Activated B cell treated with CpG ODN at 0.5 μM for 24 hours (primary cell): ENCODE measurements around the gene LPIN1. TPM values are rescaled to one million over a fixed set of nuclear protein-coding genes. Genes with fewer than 3 reads are reported as not detected.

Source experiments
- ATAC-seq: fragments of 200-7000 bp; cut with Tn5 transposase; one replicate; pipeline ENCODE4 v1.10.0; 2021; ENCODE audit warnings: low read depth, mild to moderate bottlenecking, moderate library complexity
- CTCF ChIA-PET: fragments of 350-600 bp; sonication (Branson Sonifier 250); formaldehyde crosslinking; loops from one replicate; lab custom pipeline; 2021; ENCODE audit warnings: antibody characterized with exemption; lab: Charles Lee
- POLR2A ChIA-PET: fragments of 350-600 bp; sonication (Branson Sonifier 250); formaldehyde crosslinking; loops from one replicate; lab custom pipeline; 2021; ENCODE audit warnings: antibody characterized with exemption; lab: Charles Lee
- DNase-seq: peaks from one replicate; pipeline ENCODE4 v3.0.0; 2022
- H3K27ac Mint-ChIP-seq: one replicate; pipeline ENCODE4 v1.8.0; 2020; ENCODE audit warnings: mixed read lengths
- H3K27me3 Mint-ChIP-seq: one replicate; pipeline ENCODE4 v1.8.0; 2021; ENCODE audit warnings: mixed read lengths
- H3K36me3 Mint-ChIP-seq: one replicate; pipeline ENCODE4 v1.8.0; 2021; ENCODE audit warnings: low read depth, mixed read lengths
- H3K4me1 Mint-ChIP-seq: one replicate; pipeline ENCODE4 v1.8.0; 2021; ENCODE audit warnings: mixed read lengths
- H3K4me3 Mint-ChIP-seq: one replicate; pipeline ENCODE4 v1.8.0; 2020; ENCODE audit warnings: mild to moderate bottlenecking, mixed read lengths
- H3K9me3 Mint-ChIP-seq: one replicate; pipeline ENCODE4 v1.8.0; 2020; ENCODE audit warnings: mixed read lengths
- CTCF ChIP-seq: fragments of 200-600 bp; IDR thresholded peaks from one replicate; pipeline ENCODE4 v1.8.0; 2022; ENCODE audit warnings: antibody characterized with exemption, mild to moderate bottlenecking
- intact Hi-C: fragments of 100-400 bp; cut with micrococcal nuclease; formaldehyde crosslinking; loops from one replicate; pipeline ENCODE4 v1.15.1; 2024
- total RNA-seq: library from RNA; stranded (reverse); gene quantifications from 2 replicates; pipeline ENCODE4 v1.2.3, GENCODE V29; 2022

Gene LPIN1
- total RNA-seq, 1 donor from 2014 or later, result 74.3 TPM

GRCh38 chr2:11805920-11806319, 59.5 kb downstream of the LPIN1 start:
- POLR2A ChIA-PET, result no interaction called here
- TF ChIP-seq CTCF, result no peak
- DNase-seq, result no peak
- intact Hi-C loops, result no loop called here
- no peaks in the 10 kb centered on the region for H3K27me3 Mint-ChIP-seq
- ATAC-seq, result no peak
- no peak overlapping the region for H3K4me3 Mint-ChIP-seq
- no peaks in the 10 kb centered on the region for H3K9me3 Mint-ChIP-seq
- no peak overlapping the region for H3K27ac Mint-ChIP-seq
- CTCF ChIA-PET, result no interaction called here
- no peaks in the 10 kb centered on the region for H3K4me1 Mint-ChIP-seq
- H3K36me3 Mint-ChIP-seq, result peaks cover 91% of the 10 kb centered on the region

GRCh38 chr2:11807156-11808015, 61.0 kb downstream of the LPIN1 start:
- DNase-seq (no peak), ATAC-seq (no peak)
- Mint-ChIP-seq H3K4me1 (no peaks in the 10 kb centered on the region), H3K27ac (no peak overlapping the region), H3K4me3 (no peak overlapping the region), H3K27me3 (no peaks in the 10 kb centered on the region), H3K36me3 (peaks cover 93% of the 10 kb centered on the region), H3K9me3 (no peaks in the 10 kb centered on the region)
- TF ChIP-seq CTCF, result no peak
- ChIA-PET POLR2A (no interaction called here), CTCF (no interaction called here)
- intact Hi-C loops, result no loop called here

- CTCF ChIA-PET, result no interaction called here
- Mint-ChIP-seq H3K4me1 (no peaks in the 10 kb centered on the region), H3K4me3 (no peak overlapping the region), H3K36me3 (peaks cover 93% of the 10 kb centered on the region), H3K9me3 (no peaks in the 10 kb centered on the region), H3K27ac (no peak overlapping the region), H3K27me3 (no peaks in the 10 kb centered on the region)
- DNase-seq, result no peak
- POLR2A ChIA-PET, result no interaction called here
- no peak for ATAC-seq
- TF ChIP-seq CTCF, result no peak
- intact Hi-C loops, result no loop called here
Observed at GRCh38 chr2:11808016-11808400, 61.6 kb downstream of the LPIN1 start.

- Mint-ChIP-seq H3K4me1 (no peaks in the 10 kb centered on the region), H3K9me3 (no peaks in the 10 kb centered on the region), H3K4me3 (no peak overlapping the region), H3K27ac (peak overlapping the region; percentile 8), H3K27me3 (no peaks in the 10 kb centered on the region), H3K36me3 (peaks cover 88% of the 10 kb centered on the region)
- CTCF ChIA-PET, result no interaction called here
- no peak for ATAC-seq
- no peak for TF ChIP-seq CTCF
- POLR2A ChIA-PET, result interaction anchor here (0.5 kb wide), 1 partner anchor 19 kb away, joined by 3 read pairs; no protein-coding TSS in a partner anchor
- DNase-seq, result no peak
- intact Hi-C loops, result no loop called here
Observed at GRCh38 chr2:11809586-11810236, 63.3 kb downstream of the LPIN1 start.

- intact Hi-C loops, result no loop called here
- no peak for DNase-seq
Observed at GRCh38 chr2:11810237-11810977, 64.0 kb downstream of the LPIN1 start.

More at GRCh38 chr2:11810237-11810977, 64.0 kb downstream of the LPIN1 start:
- no peaks in the 10 kb centered on the region for H3K4me1 Mint-ChIP-seq
- peaks cover 88% of the 10 kb centered on the region for H3K36me3 Mint-ChIP-seq
- ChIA-PET POLR2A (no interaction called here), CTCF (no interaction called here)
- H3K9me3 Mint-ChIP-seq, result no peaks in the 10 kb centered on the region
- H3K27ac Mint-ChIP-seq, result peak overlapping the region; percentile 8
- no peak for ATAC-seq
- no peaks in the 10 kb centered on the region for H3K27me3 Mint-ChIP-seq
- no peak for TF ChIP-seq CTCF
- no peak overlapping the region for H3K4me3 Mint-ChIP-seq
